Endothelial cell (in vitro differentiated cells): Measurements from ENCODE around the gene RALGPS1. TPM values are rescaled to one million over a fixed set of nuclear protein-coding genes. Genes with fewer than 3 reads are reported as not detected.

ENCODE experiments used
- DNase-seq: peaks from one replicate; pipeline ENCODE4 v3.0.0; 2021; ENCODE audit warnings: low spot score
- H3K27ac Mint-ChIP-seq: one replicate; pipeline ENCODE4 v1.8.0; 2021; ENCODE audit warnings: mixed read lengths, inconsistent platforms; ENCODE audit not compliant: unreplicated experiment
- H3K27me3 Mint-ChIP-seq: one replicate; pipeline ENCODE4 v1.8.0; 2021; ENCODE audit warnings: mild to moderate bottlenecking, moderate library complexity, mixed read lengths, inconsistent platforms; ENCODE audit not compliant: unreplicated experiment
- H3K36me3 Mint-ChIP-seq: one replicate; pipeline ENCODE4 v1.8.0; 2021; ENCODE audit warnings: mild to moderate bottlenecking, low read depth, mixed read lengths, inconsistent platforms; ENCODE audit not compliant: unreplicated experiment
- H3K4me1 Mint-ChIP-seq: one replicate; pipeline ENCODE4 v1.8.0; 2021; ENCODE audit warnings: mild to moderate bottlenecking, mixed read lengths, inconsistent platforms; ENCODE audit not compliant: unreplicated experiment
- H3K4me3 Mint-ChIP-seq: one replicate; pipeline ENCODE4 v1.8.0; 2021; ENCODE audit warnings: mild to moderate bottlenecking, mixed read lengths, inconsistent platforms; ENCODE audit not compliant: unreplicated experiment
- H3K9me3 Mint-ChIP-seq: one replicate; pipeline ENCODE4 v1.8.0; 2021; ENCODE audit warnings: mixed read lengths, inconsistent platforms; ENCODE audit not compliant: unreplicated experiment
- total RNA-seq: library from RNA; stranded (reverse); fragmentation: NEBNext Ultra II Directional; extraction: Animal tissue kit (Norgen Biotek cat#: 25700); gene quantifications from one replicate; pipeline ENCODE4 v1.2.1, GENCODE V29; 2021; ENCODE audit not compliant: unreplicated experiment
- TF ChIP-seq, protein P1 (sequence below): fragments of 200-600 bp; sonication (generic); IDR thresholded peaks from one replicate; pipeline ENCODE4 v1.5.0; 2021; ENCODE audit warnings: antibody characterized with exemption; ENCODE audit not compliant: unreplicated experiment

Gene RALGPS1
- total RNA-seq, 1 donor from 2014 or later = 6.4 TPM

DNA sequence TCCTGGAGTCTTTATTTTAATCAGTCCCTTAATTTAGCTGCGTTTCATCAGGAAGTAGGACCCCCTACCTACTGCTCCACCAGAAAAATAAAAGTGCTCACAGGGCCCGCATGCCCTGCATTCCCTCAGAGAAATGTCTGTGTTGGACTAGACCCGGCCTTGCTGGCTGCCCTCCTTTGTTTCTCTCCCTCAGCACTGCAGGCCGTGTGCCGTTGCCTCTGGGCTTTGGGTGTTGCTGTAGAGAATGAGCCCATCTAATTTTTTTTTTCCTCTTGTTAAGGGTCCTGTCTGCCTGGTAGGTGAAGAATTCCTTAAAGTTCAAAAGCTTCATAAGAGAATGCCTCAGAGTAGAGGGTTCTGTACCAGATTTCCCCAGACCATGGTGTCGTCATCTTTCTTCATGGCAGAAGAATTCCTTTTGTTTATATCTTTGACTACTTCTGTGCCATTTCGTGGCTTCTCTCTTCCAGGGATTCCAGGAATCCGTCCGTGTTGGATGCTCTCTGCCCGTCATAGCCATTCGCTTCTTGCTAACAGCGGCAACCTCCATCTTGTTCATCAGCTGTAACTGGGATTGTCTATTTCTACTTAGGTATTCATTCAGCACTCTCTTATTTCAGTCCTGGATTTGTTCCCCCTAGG lies 257.6 kb downstream of the RALGPS1 start:
- Mint-ChIP-seq H3K36me3 (peaks cover 7% of the 10 kb centered on the region), H3K27ac (no peak overlapping the region)
- DNase-seq = no peak

DNA sequence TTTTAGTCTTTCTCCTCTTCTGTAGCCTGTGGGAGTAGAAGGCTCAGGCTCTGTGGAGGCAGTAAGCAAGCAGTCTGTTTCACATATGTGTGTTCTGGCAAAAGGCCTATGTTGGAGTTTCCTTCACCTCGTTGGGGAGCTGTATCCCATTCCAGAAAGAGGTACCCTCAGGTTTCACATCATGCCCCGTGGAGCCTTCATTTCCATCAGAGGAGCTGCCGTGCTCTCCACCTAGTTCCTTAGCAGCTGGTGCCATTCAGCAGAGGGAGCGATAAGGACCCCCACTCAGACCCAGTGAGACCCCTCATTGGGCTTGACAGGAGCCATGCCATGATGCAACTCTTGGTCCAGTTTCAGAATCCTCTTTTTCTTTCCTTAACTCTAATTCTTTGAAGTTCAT lies 258.5 kb downstream of the RALGPS1 start:
- DNase-seq = no peak
- Mint-ChIP-seq H3K9me3 (no peaks in the 10 kb centered on the region), H3K27me3 (peaks cover 5% of the 10 kb centered on the region), H3K4me3 (no peak overlapping the region), H3K4me1 (peaks cover 15% of the 10 kb centered on the region), H3K27ac (no peak overlapping the region), H3K36me3 (peaks cover 7% of the 10 kb centered on the region)
- TF ChIP-seq, protein P1, sequence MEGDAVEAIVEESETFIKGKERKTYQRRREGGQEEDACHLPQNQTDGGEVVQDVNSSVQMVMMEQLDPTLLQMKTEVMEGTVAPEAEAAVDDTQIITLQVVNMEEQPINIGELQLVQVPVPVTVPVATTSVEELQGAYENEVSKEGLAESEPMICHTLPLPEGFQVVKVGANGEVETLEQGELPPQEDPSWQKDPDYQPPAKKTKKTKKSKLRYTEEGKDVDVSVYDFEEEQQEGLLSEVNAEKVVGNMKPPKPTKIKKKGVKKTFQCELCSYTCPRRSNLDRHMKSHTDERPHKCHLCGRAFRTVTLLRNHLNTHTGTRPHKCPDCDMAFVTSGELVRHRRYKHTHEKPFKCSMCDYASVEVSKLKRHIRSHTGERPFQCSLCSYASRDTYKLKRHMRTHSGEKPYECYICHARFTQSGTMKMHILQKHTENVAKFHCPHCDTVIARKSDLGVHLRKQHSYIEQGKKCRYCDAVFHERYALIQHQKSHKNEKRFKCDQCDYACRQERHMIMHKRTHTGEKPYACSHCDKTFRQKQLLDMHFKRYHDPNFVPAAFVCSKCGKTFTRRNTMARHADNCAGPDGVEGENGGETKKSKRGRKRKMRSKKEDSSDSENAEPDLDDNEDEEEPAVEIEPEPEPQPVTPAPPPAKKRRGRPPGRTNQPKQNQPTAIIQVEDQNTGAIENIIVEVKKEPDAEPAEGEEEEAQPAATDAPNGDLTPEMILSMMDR = no peak

More for the DNA sequence above, 257.6 kb downstream of the RALGPS1 start:
- Mint-ChIP-seq H3K4me3 (no peak overlapping the region), H3K4me1 (peaks cover 9% of the 10 kb centered on the region), H3K27me3 (peaks cover 7% of the 10 kb centered on the region), H3K9me3 (no peaks in the 10 kb centered on the region)
- TF ChIP-seq, protein P1 = no peak

DNA sequence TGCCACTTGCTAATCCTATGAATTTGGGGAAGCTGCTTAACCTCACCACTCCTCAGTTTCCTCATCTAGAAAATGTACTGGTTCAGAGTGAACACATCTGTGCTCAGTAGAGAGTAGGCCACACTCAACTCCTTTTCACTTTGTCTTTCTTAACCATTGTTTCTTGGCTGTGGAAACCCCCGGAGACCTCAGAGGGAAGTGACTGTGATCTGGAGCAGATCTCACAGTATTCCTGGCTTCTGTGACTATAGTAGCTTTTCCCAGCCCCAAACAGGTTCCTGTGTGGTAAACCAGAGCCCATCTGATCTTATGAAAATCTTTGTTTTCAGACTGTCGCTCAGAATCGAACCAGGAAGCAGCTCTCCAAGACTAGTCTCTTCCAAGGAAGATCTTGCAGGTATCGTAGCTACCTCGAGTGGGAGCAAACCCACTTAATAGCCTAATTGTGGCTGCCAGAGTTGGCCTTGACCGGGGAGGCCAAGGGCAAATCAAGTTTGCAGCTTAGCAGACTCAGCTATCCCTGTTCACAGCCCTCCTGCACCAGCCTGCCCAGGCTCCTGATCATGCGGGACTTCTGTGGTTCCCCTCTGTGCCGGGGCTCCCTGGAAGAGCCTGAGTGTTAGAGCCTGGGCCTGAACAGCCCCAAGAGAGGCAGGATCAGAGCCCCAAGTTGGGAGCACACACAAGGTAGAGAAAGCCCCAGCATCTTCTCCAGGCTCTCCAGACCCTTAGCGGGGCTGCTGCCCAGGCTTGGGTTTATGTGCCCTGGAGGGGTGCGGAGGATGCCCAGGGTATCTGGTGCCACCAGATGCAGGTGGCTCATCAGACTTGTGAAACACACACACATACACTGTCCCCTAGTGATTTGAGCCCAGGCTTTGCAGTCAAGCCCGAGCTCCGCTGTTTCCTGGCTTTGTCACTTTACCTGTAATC lies 260.1 kb downstream of the RALGPS1 start:
- TF ChIP-seq, protein P1 = no peak
- Mint-ChIP-seq H3K4me3 (no peak overlapping the region), H3K4me1 (peaks cover 29% of the 10 kb centered on the region), H3K27ac (no peak overlapping the region), H3K27me3 (peaks cover 6% of the 10 kb centered on the region), H3K9me3 (no peaks in the 10 kb centered on the region), H3K36me3 (peaks cover 3% of the 10 kb centered on the region)
- no peak for DNase-seq

DNA sequence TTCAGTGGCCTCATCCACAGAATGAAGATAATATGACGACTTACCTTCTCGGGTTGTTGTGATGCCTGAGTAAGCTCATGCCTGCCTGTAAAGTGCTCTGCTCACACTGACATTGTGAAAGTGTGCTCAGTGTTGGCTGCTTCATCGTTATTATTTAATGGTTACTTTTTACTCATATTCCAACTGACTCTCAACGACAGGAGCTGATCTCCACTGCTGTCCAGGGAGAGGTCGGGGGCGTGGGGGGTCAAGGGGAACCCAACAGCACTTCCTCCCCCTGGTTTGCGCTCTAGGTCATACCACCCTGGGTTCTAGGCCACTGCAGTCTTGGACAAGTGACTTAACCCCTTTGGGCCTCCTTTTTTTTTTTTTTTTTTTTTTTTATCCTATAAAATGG lies 260.7 kb downstream of the RALGPS1 start:
- TF ChIP-seq, protein P1 = no peak
- no peak overlapping the region for H3K4me3 Mint-ChIP-seq
- no peak for DNase-seq
- peaks cover 3% of the 10 kb centered on the region for H3K36me3 Mint-ChIP-seq
- peaks cover 6% of the 10 kb centered on the region for H3K27me3 Mint-ChIP-seq
- H3K4me1 Mint-ChIP-seq = peaks cover 34% of the 10 kb centered on the region
- no peaks in the 10 kb centered on the region for H3K9me3 Mint-ChIP-seq
- H3K27ac Mint-ChIP-seq = no peak overlapping the region

DNA sequence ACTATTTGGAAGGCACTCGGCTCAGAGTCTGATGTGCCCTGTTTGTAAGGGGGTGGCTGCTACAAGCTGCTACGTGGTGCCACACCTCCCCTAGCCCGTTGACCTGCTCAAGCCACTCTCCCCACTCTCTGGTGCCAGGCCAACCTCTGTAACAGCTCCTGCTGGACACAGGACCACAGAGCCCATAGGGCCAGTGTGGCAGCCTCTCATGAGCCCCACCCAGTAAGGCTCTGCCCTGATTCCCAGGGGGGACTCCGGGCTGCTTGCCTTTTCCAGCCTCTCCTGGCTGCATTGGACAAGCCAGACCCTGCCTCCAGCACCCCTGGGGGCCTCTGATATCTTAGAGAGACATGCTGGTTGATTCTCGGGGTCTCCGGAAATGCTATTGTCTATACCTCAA lies 261.2 kb downstream of the RALGPS1 start:
- Mint-ChIP-seq H3K36me3 (peaks cover 3% of the 10 kb centered on the region), H3K9me3 (no peaks in the 10 kb centered on the region), H3K27me3 (peaks cover 6% of the 10 kb centered on the region), H3K4me3 (no peak overlapping the region), H3K4me1 (peaks cover 36% of the 10 kb centered on the region), H3K27ac (no peak overlapping the region)
- DNase-seq = no peak
- TF ChIP-seq, protein P1 = no peak
